HepG2 (cell line): ENCODE measurements around the gene BET1L. TPM values are rescaled to one million over a fixed set of nuclear protein-coding genes. Genes with fewer than 3 reads are reported as not detected.

Experiments
- ATAC-seq: fragments of 200-7000 bp; cut with Tn5 transposase; 3 replicates; pipeline ENCODE4 v1.9.1; 2020; ENCODE audit warnings: mild to moderate bottlenecking, moderate library complexity
- BruUV-seq: library from RNA; stranded (reverse); fragments of 400-500 nt; replicated peaks from 2 replicates; lab custom pipeline; 2021; lab: Mats Ljungman, UMichigan
- CTCF ChIA-PET: fragments of 300-600 bp; formaldehyde crosslinking; extraction: SDS; loops from one replicate; lab custom pipeline; 2021; ENCODE audit warnings: low total read pairs, inconsistent platforms, low intra/inter-chr PET ratio; lab: Yijun Ruan, JAX
- POLR2A ChIA-PET: fragments of 350-600 bp; sonication (Branson Sonifier 250); formaldehyde crosslinking; loops from one replicate; lab custom pipeline; 2020; ENCODE audit warnings: antibody characterized with exemption, inconsistent platforms; lab: Yijun Ruan, JAX
- DNase-seq: peaks from one replicate; pipeline ENCODE4 v3.0.0-alpha.2; 2015; ENCODE audit warnings: low spot score
- FAIRE-seq: peaks from 3 replicates; lab custom pipeline; 2011; peaks lifted over from hg19 to GRCh38; lab: Jason Lieb, UNC
- H2AFZ ChIP-seq: one replicate; pipeline ENCODE4 v1.6.1; 2011; ENCODE audit warnings: low read length, inconsistent platforms
- H3K27ac ChIP-seq: fragments of 300-600 bp; 3 replicates; pipeline ENCODE4 v1.8.0; 2011; ENCODE audit warnings: mixed run types, mild to moderate bottlenecking, mixed read lengths, low read length, inconsistent platforms; ENCODE audit not compliant: insufficient read depth; ENCODE audit errors: extremely low read length
- H3K27me3 ChIP-seq, 2 experiments: fragments of 200-600 bp in 1 of 2; 2 replicates in 1 of 2; 3 replicates in 1 of 2; pipeline versions ENCODE4 v1.6.0 to v1.8.0; 2011; ENCODE audit warnings: low read length in 2 of 2, mild to moderate bottlenecking in 2 of 2, moderate library complexity in 2 of 2, inconsistent platforms in 1 of 2; ENCODE audit not compliant: insufficient read depth in 2 of 2, control insufficient read depth in 1 of 2
- H3K36me3 ChIP-seq, 2 experiments: fragments of 200-600 bp in 1 of 2; replicated peaks in 1 of 2; 2 replicates in 1 of 2; 3 replicates in 1 of 2; pipeline versions ENCODE4 v1.5.1 to v1.8.0; 2011; ENCODE audit warnings: low read length in 2 of 2, inconsistent platforms in 1 of 2; ENCODE audit not compliant: insufficient read depth in 2 of 2, control insufficient read depth in 1 of 2
- H3K4me1 ChIP-seq: 2 replicates; pipeline ENCODE4 v1.5.1; 2012; ENCODE audit warnings: low read length, inconsistent platforms; ENCODE audit not compliant: insufficient read depth
- H3K4me2 ChIP-seq: 2 replicates; pipeline ENCODE4 v1.6.0; 2011; ENCODE audit warnings: low read depth, low read length, inconsistent platforms
- H3K4me3 ChIP-seq, 3 experiments: fragments of 200-600 bp in 1 of 3; sonication (generic), shearing (Covaris generic) in 1 of 3; replicated peaks in 1 of 3; 2 replicates each; pipeline ENCODE4 v1.5.1; 2011 to 2016; ENCODE audit warnings: low read length in 3 of 3, inconsistent platforms in 2 of 3, low read depth in 2 of 3, mild to moderate bottlenecking in 2 of 3, control low read depth in 1 of 3, mixed read lengths in 1 of 3; ENCODE audit not compliant: insufficient read depth in 1 of 3
- H3K79me2 ChIP-seq: one replicate; pipeline ENCODE4 v1.6.1; 2011; ENCODE audit warnings: low read length, inconsistent platforms; ENCODE audit not compliant: insufficient read depth
- H3K9ac ChIP-seq: 2 replicates; pipeline ENCODE4 v1.6.0; 2011; ENCODE audit warnings: mild to moderate bottlenecking, low read depth, low read length, inconsistent platforms; ENCODE audit not compliant: insufficient read depth
- H3K9me3 ChIP-seq: 2 replicates; pipeline ENCODE4 v1.5.1; 2012; ENCODE audit warnings: mild to moderate bottlenecking, low read length
- H4K20me1 ChIP-seq: 2 replicates; pipeline ENCODE4 v1.6.0; 2011; ENCODE audit warnings: inconsistent platforms, mild to moderate bottlenecking, low read length, moderate library complexity; ENCODE audit not compliant: insufficient read depth
- AGO2 ChIP-seq: fragments of 200-400 bp; formaldehyde crosslinking; optimal IDR thresholded peaks from 2 replicates; pipeline ENCODE3; 2017; ENCODE audit warnings: mild to moderate bottlenecking, low read depth, low read length, moderate library complexity
- HOXA5 ChIP-seq: sonication (generic); formaldehyde crosslinking; IDR thresholded peaks from 2 replicates; pipeline ENCODE4 v1.4.0; 2020; ENCODE audit warnings: missing genetic modification reagents
- RBM22 ChIP-seq: fragments of 200-400 bp; formaldehyde crosslinking; optimal IDR thresholded peaks from 2 replicates; pipeline ENCODE3; 2017; ENCODE audit warnings: mild to moderate bottlenecking, low read length, moderate library complexity
- SP1 ChIP-seq, 2 experiments: fragments of 450-650 bp in 1 of 2; sonication (generic) in 1 of 2; formaldehyde crosslinking in 1 of 2; IDR thresholded peaks; 2 replicates each; pipeline versions ENCODE4 v1.4.0 to v1.6.1; 2016 to 2020; ENCODE audit warnings: missing genetic modification reagents in 1 of 2
- TBX2 ChIP-seq: sonication (generic); formaldehyde crosslinking; IDR thresholded peaks from 2 replicates; pipeline ENCODE4 v1.5.0; 2020; ENCODE audit warnings: missing genetic modification reagents, mild to moderate bottlenecking, borderline replicate concordance
- ZNF143 ChIP-seq: sonication (generic); formaldehyde crosslinking; IDR thresholded peaks from 2 replicates; pipeline ENCODE4 v1.4.0; 2020; ENCODE audit warnings: missing genetic modification reagents
- whole genome bisulfite sequencing: methylation state at CpG from one replicate; pipeline ENCODE4 v1.1.6; 2017; ENCODE audit warnings: low lambda C conversion rate; 5-methylcytosine and 5-hydroxymethylcytosine counted together
- in situ Hi-C: cut with HindIII; loops from 2 replicates; pipeline ENCODE4 v1.10.0; 2017; ENCODE audit warnings: low pct_unique_long_range_greater_than_20kb; ENCODE audit not compliant: extremely low pct_ligation_motif_present
- intact Hi-C: fragments of 100-400 bp; cut with micrococcal nuclease; formaldehyde crosslinking; loops from one replicate; pipeline ENCODE4 v1.10.0; 2022; ENCODE audit not compliant: unreplicated experiment
- polyA plus RNA-seq, 8 experiments: library from polyadenylated mRNA; depleted of rRNA in 3 of 8; stranded (reverse) in 7 of 8; unstranded in 1 of 8; fragments of >200 nt; fragmentation: Illumina TruSeq in 4 of 8; extraction: Trizol in 4 of 8; gene quantifications; 2 replicates each; pipeline versions ENCODE4 v1.2.1 to v1.2.3, GENCODE V29; 2011 to 2016; ENCODE audit warnings: low read depth in 4 of 8, missing spikeins in 1 of 8, mixed read lengths in 1 of 8; ENCODE audit not compliant: insufficient read depth in 1 of 8
- total RNA-seq, 5 experiments: library from RNA; depleted of rRNA; stranded (reverse); fragments of >200 nt; fragmentation: Illumina TruSeq; extraction: Trizol; gene quantifications; 2 replicates each; pipeline ENCODE4 v1.2.3, GENCODE V29; 2016; ENCODE audit warnings: low read depth in 1 of 5
- TF ChIP-seq, protein P1 (sequence below): sonication (generic); formaldehyde crosslinking; IDR thresholded peaks from 2 replicates; pipeline ENCODE4 v1.4.0; 2020; ENCODE audit warnings: missing genetic modification reagents, borderline replicate concordance

Gene BET1L
- total and polyA plus RNA-seq, 2 of the 13 experiments (the other 11 are each of a cell fraction or from before 2014, with no cell fraction given): 26.2 to 59.6 TPM

DNA sequence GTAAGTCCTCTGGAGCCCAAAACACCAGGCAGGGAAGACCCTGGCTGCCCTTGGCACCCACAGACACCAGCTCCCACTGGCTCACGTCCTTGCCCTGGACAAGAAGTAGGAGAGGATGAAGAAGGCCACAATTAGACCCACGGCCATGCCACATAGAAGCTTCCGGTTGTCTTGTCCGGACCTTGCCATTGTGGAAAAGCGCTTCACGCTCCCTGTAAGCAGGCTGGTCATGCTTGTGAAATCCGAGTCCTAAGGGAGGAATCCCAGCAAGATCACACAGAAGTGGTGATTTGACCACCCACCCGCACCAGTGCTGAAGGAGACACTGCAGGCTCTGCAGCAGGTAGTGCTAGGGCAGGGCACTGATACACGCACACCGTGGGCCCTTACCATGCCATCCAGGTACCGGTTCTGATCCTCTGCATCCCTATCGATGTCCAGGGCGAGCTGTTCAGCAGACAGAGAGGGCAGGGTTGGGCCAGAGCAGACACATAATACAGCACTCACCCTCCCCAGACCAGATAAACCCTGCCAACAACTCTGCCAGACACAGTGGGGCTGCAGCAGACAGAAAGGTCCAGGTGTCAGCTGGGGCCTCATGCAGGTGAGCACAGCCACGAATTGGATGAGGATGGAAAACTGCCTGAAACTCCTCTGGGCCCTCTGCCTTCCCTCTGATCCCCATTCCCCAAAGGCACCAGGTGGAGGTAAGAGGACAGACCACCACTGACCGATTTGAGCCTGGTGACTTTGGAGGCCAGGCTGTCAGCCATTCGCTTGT is 1.8 kb downstream of the BET1L start (continued):
- TF ChIP-seq ZNF143 (CRISPR knock-in tag) (no peak), TBX2 (CRISPR knock-in tag) (no peak), SP1 (IDR thresholded peaks at IDR 0.05) (no peak), SP1 (CRISPR knock-in tag; IDR thresholded peaks at IDR 0.05) (no peak), HOXA5 (CRISPR knock-in tag) (no peak)

DNA sequence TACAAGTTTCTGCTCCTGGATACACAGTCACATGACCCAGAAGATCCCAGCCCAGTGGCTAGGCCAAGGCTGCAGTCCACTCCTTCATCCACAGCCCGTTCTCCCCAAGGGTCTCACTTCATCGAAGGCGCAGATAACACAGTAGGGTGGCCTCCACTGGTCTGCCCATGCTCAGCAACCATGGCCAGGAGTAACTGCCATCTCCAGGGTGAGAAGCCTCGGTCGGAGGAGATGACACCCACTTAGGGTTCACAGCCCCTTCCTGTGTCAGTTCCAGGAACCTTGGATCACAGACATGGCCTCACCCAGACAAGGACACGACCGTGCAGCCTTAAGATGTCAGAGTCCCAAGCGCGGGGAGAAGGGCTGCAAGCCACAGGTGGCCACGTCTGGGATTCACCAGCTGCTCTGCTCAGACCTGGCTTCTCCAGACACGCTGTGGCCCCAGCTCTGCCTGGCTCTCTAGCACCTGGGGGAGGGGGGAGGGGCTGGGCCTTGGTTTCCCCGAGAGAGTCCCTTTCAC is 2.6 kb downstream of the BET1L start:
- TF ChIP-seq, protein P1, sequence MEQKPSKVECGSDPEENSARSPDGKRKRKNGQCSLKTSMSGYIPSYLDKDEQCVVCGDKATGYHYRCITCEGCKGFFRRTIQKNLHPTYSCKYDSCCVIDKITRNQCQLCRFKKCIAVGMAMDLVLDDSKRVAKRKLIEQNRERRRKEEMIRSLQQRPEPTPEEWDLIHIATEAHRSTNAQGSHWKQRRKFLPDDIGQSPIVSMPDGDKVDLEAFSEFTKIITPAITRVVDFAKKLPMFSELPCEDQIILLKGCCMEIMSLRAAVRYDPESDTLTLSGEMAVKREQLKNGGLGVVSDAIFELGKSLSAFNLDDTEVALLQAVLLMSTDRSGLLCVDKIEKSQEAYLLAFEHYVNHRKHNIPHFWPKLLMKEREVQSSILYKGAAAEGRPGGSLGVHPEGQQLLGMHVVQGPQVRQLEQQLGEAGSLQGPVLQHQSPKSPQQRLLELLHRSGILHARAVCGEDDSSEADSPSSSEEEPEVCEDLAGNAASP: no peak
- TF ChIP-seq RBM22 (peak; percentile 58), AGO2 (peak; percentile 40)
- peaks cover 3 to 24% of the 10 kb centered on the region in 2 experiments; a peak in 4 of 5 replicates for H3K36me3 ChIP-seq
- H3K27me3 ChIP-seq: no peaks in the 10 kb centered on the region; a peak in 1 of 5 replicates
- no peaks in the 10 kb centered on the region for H3K9me3 ChIP-seq
- no peak overlapping the region for H3K4me3 ChIP-seq
- 89% methylated on average over 6 of the region's 12 CpGs for WGBS
- intact Hi-C loops (no loop called here), in situ Hi-C loops (no loop called here)
- H3K4me1 ChIP-seq: peaks cover 29% of the 10 kb centered on the region
- CTCF ChIA-PET: no interaction called here
- BruUV-seq: no TSS peak
- ATAC-seq (no peak), FAIRE-seq (no peak), DNase-seq (no peak)
- H3K79me2 ChIP-seq: peaks cover 33% of the 10 kb centered on the region
- H3K4me2 ChIP-seq: no peak overlapping the region
- peaks cover 7% of the 10 kb centered on the region; the same call in 1 of the 2 replicates for H4K20me1 ChIP-seq
- H2AFZ ChIP-seq: no peak overlapping the region
- POLR2A ChIA-PET: interaction anchor here (1.0 kb wide), 1 partner anchor 12 kb away, joined by 3 read pairs; no protein-coding TSS in a partner anchor
- H3K27ac ChIP-seq: no peak overlapping the region
- no peak overlapping the region for H3K9ac ChIP-seq
